ENCODE data around the gene ADRA2B. TPM values are rescaled to one million over a fixed set of nuclear protein-coding genes. Genes with fewer than 3 reads are reported as not detected.
A peak's percentile ranks its signal among the peaks of the same experiment; 100 is the strongest.

The ADRA2B gene
- polyA plus RNA-seq, 3 donors: 1.6 TPM; not detected in 2

DNA sequence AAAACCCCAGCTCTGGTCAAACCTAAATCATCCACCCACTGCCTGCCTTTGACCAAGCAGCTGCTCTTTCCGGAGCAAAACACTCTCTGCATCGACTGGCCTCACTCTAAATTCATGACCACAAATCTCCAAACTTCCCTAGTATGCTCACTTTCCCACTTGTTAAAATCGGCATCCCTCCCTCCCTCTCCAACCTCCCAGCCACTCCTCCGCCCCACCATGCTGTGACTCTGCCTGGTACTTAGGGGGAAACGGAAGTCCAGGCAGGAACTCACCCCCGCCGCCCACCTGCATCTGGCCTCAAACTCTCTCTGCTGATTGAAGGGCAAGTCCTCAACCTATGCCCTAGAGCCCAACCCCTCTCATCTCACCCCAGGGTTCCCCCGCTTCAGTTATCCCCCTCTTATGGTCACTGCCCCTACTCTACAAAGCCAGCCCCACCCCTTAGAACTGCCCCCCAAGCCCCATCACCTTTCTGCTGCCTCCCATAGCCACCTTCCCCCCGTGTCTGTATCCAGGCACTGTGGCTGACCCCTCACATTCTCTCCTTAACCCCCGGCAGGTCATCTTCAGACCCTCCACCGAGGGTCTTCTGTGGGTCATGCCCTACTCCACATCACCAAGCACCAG is 3.8 kb upstream of the ADRA2B start:
- H3K36me3 ChIP-seq (replicated peaks in 1 of 2; ENCODE audit: control insufficient read depth in 1 of 2, insufficient read depth in 2 of 2, low read length in 2 of 2): no peaks in the 10 kb centered on the region
- no peaks in the 10 kb centered on the region for H4K20me1 ChIP-seq (ENCODE audit: insufficient read depth, low read length)
- TF ChIP-seq, protein P1, sequence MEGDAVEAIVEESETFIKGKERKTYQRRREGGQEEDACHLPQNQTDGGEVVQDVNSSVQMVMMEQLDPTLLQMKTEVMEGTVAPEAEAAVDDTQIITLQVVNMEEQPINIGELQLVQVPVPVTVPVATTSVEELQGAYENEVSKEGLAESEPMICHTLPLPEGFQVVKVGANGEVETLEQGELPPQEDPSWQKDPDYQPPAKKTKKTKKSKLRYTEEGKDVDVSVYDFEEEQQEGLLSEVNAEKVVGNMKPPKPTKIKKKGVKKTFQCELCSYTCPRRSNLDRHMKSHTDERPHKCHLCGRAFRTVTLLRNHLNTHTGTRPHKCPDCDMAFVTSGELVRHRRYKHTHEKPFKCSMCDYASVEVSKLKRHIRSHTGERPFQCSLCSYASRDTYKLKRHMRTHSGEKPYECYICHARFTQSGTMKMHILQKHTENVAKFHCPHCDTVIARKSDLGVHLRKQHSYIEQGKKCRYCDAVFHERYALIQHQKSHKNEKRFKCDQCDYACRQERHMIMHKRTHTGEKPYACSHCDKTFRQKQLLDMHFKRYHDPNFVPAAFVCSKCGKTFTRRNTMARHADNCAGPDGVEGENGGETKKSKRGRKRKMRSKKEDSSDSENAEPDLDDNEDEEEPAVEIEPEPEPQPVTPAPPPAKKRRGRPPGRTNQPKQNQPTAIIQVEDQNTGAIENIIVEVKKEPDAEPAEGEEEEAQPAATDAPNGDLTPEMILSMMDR (IDR thresholded peaks at IDR 0.05): no peak
- intact Hi-C loops (cut with micrococcal nuclease): no loop called here
- H3K4me3 ChIP-seq (replicated peaks in 1 of 3; ENCODE audit: low read depth in 2 of 3, low read length in 3 of 3): no peak overlapping the region
- WGBS (ENCODE audit: insufficient coverage): 23% methylated on average over 11 of the region's 11 CpGs
- Mint-ChIP-seq H3K27me3 (ENCODE audit: low read depth in 3 of 3) (peaks cover 34 to 56% (median 38%) of the 10 kb centered on the region in 3 donors), H3K4me1 (peaks cover 19% of the 10 kb centered on the region), H3K9me3 (peaks cover 2 to 10% (median 8%) of the 10 kb centered on the region in 7 donors), H3K4me3 (peak overlapping the region in 1 of 2 donors; percentile 49), H3K27ac (peak overlapping the region in 1 of 7 donors; percentile 54), H3K36me3 (peaks cover 3 to 7% of the 10 kb centered on the region in 2 donors)
- H3K27me3 ChIP-seq (ENCODE audit: control insufficient read depth in 2 of 2, insufficient read depth in 2 of 2, low read length in 2 of 2): peaks cover 5 to 39% of the 10 kb centered on the region in 2 donors
- H3K27ac ChIP-seq (ENCODE audit: low read depth in 1 of 2, low read length in 2 of 2): no peak overlapping the region
- H3K4me2 ChIP-seq (replicated peaks; ENCODE audit: extremely low read depth, low read length, poor library complexity, severe bottlenecking): no peak overlapping the region
- no peak overlapping the region for H3K9ac ChIP-seq (ENCODE audit: insufficient read depth, low read length, poor library complexity, severe bottlenecking)
- no peak for DNase-seq
- H3K4me1 ChIP-seq (ENCODE audit: control insufficient read depth in 1 of 2, insufficient read depth in 2 of 2, low read length in 2 of 2): peaks cover 3 to 18% of the 10 kb centered on the region in 2 donors
- H2AFZ ChIP-seq (ENCODE audit: insufficient read depth, low read depth, low read length, poor library complexity, severe bottlenecking): no peak overlapping the region
- H3K79me2 ChIP-seq (ENCODE audit: insufficient read depth, low read length): no peaks in the 10 kb centered on the region
- no peaks in the 10 kb centered on the region for H3K9me3 ChIP-seq (replicated peaks in 1 of 2; ENCODE audit: control insufficient read depth in 1 of 2, insufficient read depth in 1 of 2, low read length in 2 of 2)

DNA sequence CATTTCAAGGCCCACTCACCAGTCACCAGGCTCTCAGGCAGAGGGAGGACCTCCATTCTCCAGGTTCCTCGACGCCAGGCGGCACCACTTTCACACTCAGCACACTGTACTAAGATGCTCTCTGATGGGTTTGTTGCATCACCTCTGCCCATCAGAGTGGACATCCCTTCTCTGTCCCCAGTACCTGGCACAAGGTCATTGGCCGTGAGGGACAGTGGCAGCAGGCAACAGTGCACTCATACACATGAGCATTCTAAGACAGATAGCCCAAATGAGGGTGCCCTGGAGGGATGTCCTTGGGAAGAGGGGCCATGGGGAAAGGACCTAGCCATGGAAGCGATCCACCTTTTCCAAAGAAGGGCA is 3.0 kb upstream of the ADRA2B start:
- H3K4me1 ChIP-seq (ENCODE audit: control insufficient read depth in 1 of 2, insufficient read depth in 2 of 2, low read length in 2 of 2): peaks cover 3 to 18% of the 10 kb centered on the region in 2 donors
- intact Hi-C loops (cut with micrococcal nuclease): loop anchor here in 1 of 2 donors (10.0 kb wide), 2 partner anchors 55 to 95 kb away; no protein-coding TSS in a partner anchor
- Mint-ChIP-seq H3K27ac (peak overlapping the region in 1 of 7 donors; percentile 45), H3K27me3 (ENCODE audit: low read depth in 3 of 3) (peaks cover 40 to 62% (median 42%) of the 10 kb centered on the region in 3 donors), H3K9me3 (peaks cover 2 to 10% (median 8%) of the 10 kb centered on the region in 7 donors), H3K4me3 (no peak overlapping the region), H3K4me1 (peaks cover 19% of the 10 kb centered on the region), H3K36me3 (peaks cover 3 to 7% of the 10 kb centered on the region in 2 donors)
- H2AFZ ChIP-seq (ENCODE audit: insufficient read depth, low read depth, low read length, poor library complexity, severe bottlenecking): no peak overlapping the region
- no peak overlapping the region for H3K4me2 ChIP-seq (replicated peaks; ENCODE audit: extremely low read depth, low read length, poor library complexity, severe bottlenecking)
- H3K79me2 ChIP-seq (ENCODE audit: insufficient read depth, low read length): no peaks in the 10 kb centered on the region
- no peaks in the 10 kb centered on the region for H3K36me3 ChIP-seq (replicated peaks in 1 of 2; ENCODE audit: control insufficient read depth in 1 of 2, insufficient read depth in 2 of 2, low read length in 2 of 2)
- H3K9ac ChIP-seq (ENCODE audit: insufficient read depth, low read length, poor library complexity, severe bottlenecking): no peak overlapping the region
- H3K27ac ChIP-seq (ENCODE audit: low read depth in 1 of 2, low read length in 2 of 2): no peak overlapping the region
- H3K9me3 ChIP-seq (replicated peaks in 1 of 2; ENCODE audit: control insufficient read depth in 1 of 2, insufficient read depth in 1 of 2, low read length in 2 of 2): no peaks in the 10 kb centered on the region
- H3K27me3 ChIP-seq (ENCODE audit: control insufficient read depth in 2 of 2, insufficient read depth in 2 of 2, low read length in 2 of 2): peaks cover 5 to 45% of the 10 kb centered on the region in 2 donors
- H4K20me1 ChIP-seq (ENCODE audit: insufficient read depth, low read length): no peaks in the 10 kb centered on the region
- H3K4me3 ChIP-seq (replicated peaks in 1 of 3; ENCODE audit: low read depth in 2 of 3, low read length in 3 of 3): no peak overlapping the region
- WGBS (ENCODE audit: insufficient coverage): 94% methylated on average over 5 of the region's 5 CpGs
- TF ChIP-seq, protein P1 (IDR thresholded peaks at IDR 0.05): no peak
- DNase-seq: no peak

Data from CD14-positive monocyte (primary cell).